ENCODE results near the gene STK16.
"Not testable (repeated sequence)": the region's sequence is repeated elsewhere in the genome, so short reads cannot be mapped to it uniquely, and the experiment has no call there.

The STK16 gene

DNA sequence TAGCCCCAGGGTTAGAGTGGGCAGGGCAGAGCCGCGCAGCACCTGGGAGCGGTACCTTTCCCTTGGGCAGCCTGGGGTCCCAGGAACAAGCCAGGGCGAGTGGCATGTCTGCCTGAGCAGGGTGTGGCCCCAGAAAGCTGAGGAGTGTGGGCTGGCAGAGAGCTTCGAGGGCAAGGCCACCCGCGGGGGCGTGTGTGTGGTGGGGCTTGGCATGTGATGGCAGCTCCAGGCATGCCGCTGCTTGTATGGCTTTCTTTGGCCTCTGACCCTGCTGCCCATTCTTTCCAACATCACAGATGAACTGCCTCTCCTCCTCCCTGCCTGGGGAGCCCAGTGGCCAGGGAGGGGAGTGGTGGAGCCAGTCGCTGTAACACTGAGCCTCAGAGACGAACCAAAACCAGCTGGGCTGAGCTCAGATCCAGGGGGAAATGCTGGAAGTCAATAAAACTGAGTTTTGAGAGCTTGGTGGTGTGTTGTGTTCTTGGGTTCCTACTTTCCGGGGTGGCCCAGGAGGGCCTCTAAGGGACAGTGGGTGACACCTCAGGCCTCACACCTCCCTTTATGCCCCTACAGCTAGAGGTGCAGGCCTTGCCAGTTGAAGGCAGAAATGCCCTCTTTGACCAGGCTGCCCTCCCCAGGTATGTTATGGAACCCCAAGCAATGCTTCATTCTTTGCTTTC is 41.3 kb downstream of the STK16 start:
- DNase-seq (ENCODE audit: low read depth in 2 of 3, low spot score in 1 of 3) = no peak

GRCh38 chr2:219287116-219287440 is 41.8 kb downstream of the STK16 start:
- not testable (repeated sequence) for DNase-seq (ENCODE audit: low read depth in 2 of 3, low spot score in 1 of 3)

- DNase-seq (ENCODE audit: low read depth in 2 of 3, low spot score in 1 of 3) = no peak
These were observed 42.4 kb downstream of the STK16 start for GRCh38 chr2:219287580-219288265.

- no peak for DNase-seq (ENCODE audit: low read depth in 2 of 3, low spot score in 1 of 3)
These were observed 43.9 kb downstream of the STK16 start for GRCh38 chr2:219289195-219289536.

GRCh38 chr2:219289537-219290361 is 44.5 kb downstream of the STK16 start:
- no peak for DNase-seq (ENCODE audit: low read depth in 2 of 3, low spot score in 1 of 3)

DNA sequence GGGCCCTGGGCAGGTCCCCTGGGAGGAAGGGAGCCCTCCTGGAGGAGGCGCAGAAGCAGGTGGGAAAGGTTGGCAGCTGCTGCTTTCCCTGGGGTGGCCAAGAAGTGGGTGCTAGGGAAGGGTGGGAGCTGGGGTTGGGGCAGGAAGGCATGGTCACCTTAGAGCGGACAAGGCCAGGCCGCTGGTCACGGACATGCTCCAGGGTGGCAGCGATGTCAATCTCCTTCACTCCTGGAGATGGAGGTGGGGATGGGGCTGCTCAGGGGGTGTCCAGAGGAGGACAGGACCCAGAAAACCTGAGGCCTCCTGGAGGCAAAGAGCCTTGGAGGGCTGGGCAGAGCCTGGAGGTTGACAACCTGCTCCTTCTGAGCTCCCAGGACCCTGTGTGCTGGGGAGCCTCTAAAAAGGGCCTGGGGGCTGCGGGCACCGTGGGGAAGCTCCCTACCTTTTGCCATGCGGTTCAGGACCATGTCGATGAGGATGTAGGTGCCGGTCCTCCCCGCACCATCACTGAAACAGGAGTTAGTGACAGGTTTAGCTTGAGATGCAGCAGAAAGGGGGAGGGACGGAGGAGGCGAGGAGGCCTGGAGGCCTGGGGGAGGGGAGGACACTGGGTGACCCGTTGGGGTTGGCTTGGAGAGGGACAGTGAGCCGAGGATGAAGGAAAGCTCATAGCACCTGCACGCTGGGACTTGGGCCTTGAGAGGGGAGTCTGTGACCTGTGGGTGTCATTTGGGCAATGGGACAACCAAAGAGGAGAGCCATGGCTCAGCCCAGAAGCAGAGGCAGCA is 45.3 kb downstream of the STK16 start:
- DNase-seq (ENCODE audit: low read depth in 2 of 3, low spot score in 1 of 3) = no peak

DNA sequence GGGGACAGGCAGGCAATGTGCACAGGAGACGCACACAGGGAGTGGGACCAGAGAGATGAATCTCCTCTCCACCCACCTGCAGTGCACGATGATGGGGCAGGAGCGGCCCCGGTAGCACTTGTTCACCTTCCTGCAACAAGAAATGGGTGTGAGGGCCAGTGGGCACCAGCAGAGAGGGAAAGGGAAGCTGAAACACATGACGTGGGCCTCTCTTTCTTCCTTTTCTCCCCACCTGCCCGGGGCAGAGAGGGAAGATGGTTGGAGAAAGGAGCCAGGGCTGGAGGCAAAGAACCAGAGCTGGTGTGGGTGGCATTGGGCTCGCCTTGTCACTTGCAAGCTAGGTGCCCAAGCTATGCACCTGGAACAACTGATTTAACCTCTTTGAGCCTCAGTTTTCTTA is 46.1 kb downstream of the STK16 start:
- DNase-seq (ENCODE audit: low read depth in 2 of 3, low spot score in 1 of 3) = no peak

DNA sequence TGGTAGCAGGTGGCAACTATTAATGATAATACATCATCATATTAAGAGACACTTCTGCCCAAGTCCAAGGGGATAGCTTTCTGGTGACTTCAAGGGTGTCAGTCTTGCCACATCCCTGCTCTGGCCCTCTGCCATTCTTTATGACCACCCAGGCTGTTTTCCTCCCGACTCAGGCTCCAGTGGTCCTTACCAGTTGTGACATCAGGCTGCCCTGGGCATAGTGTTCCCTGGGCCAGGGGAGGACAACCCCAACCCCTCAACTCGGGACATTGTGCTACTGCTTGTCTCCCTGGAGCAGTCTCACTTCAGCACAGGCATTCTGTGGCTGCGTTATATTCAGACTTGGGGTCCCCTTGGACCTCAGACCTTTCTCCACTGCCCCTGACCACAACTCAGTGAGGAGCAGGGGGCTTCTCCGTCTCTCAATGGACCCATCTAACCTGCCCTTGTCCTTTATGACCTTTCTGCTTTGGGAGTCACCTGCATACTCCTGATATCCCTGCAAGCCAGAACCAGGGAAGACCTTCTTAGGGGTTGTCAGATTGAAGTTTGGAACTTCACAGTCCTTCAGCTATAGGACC is 46.7 kb downstream of the STK16 start:
- DNase-seq (ENCODE audit: low read depth in 2 of 3, low spot score in 1 of 3) = no peak

DNA sequence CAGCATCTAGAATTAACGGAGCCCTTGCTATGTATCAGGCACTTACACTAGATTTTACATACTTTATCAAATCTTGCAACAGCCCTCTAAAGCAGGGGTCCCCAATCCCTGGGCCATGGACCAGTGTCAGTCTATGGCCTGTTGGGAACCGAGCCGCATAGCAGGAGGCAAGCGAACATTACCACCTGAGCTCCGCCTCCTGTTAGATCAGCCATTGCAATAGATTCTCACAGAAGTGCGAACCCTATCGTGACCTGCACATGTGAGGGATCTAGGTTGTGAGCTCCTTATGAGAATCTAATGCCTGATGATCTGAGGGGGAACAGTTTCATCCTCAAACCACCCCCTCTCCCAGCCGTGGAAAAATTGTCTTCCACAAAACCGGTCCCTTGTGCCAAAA is 47.3 kb downstream of the STK16 start:
- DNase-seq (ENCODE audit: low read depth in 2 of 3, low spot score in 1 of 3) = no peak

GRCh38 chr2:219293736-219294231 is 48.5 kb downstream of the STK16 start:
- no peak for DNase-seq (ENCODE audit: low read depth in 2 of 3, low spot score in 1 of 3)

DNA sequence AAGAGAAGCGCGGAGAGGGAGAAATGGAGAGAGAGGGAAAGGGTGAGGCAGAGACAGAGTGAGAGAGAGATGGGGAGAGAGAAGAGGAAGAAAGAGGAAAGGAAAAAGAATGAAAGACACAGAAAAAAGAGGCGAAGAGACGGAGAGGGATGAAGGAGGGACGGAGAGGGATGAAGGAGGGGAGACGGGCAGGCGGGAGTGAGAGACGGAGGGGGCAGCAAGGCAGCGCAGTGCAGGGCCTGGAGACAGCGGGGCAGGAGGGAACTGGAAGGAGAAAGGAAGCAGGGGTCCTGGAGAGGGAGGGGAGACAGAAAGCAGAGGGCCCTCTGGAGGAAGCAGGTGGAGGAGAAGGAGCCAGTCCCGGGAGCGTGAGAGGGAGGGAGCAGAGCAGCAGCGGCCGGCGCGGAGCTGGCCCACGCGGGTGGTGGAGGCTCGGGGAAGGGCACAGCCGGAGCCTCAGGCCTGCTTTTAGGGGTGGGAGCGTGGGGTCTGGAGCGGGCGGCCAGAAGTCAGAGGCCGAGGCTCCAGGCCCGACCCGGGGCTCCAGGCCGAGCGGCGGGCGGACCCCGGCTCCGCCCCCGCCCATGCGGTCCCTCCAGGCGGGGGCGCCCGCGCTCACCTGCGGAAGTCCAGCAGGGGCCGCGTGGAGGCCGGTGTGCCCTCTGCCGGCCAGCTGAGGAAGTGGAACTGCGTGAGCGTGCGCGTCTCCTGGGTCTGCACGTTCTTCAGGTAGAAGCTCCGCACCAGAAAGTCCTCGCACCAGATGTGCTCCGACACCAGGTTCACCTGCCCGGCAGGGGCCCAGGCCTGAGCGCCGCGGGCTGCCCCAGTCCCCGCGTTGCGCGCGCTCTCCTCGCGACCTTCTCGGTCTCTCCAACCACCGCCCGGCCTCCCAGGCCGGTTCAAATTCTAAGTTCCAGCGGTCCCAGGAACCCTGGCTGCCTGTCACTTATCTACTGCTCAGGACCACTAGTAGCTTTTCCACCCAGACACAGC is 49.4 kb downstream of the STK16 start:
- peak; percentile 80 to 86 (median 84) for DNase-seq (ENCODE audit: low read depth in 2 of 3, low spot score in 1 of 3)

DNA sequence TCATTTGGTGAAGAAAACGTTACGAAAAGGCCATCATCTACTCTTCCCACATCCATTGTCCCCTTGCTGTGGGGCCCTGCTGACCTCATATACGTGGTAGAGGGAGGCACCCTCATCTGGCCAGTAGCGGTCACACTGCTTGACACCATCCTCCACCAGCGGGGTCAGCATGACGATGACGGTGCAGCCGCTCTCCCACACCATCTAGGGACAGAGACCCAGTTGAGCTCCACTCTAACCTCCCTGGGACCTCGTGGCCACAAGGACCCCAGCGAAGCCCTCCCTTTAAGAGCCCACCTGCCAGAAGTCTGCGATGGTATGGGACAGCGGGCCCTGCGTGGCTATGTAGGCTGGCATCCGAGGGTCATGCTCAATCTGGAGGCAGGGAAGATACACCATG is 50.9 kb downstream of the STK16 start:
- DNase-seq (ENCODE audit: low read depth in 2 of 3, low spot score in 1 of 3) = no peak

- no peak for DNase-seq (ENCODE audit: low read depth in 2 of 3, low spot score in 1 of 3)
These were observed 51.5 kb downstream of the STK16 start for GRCh38 chr2:219296631-219297391.

DNA sequence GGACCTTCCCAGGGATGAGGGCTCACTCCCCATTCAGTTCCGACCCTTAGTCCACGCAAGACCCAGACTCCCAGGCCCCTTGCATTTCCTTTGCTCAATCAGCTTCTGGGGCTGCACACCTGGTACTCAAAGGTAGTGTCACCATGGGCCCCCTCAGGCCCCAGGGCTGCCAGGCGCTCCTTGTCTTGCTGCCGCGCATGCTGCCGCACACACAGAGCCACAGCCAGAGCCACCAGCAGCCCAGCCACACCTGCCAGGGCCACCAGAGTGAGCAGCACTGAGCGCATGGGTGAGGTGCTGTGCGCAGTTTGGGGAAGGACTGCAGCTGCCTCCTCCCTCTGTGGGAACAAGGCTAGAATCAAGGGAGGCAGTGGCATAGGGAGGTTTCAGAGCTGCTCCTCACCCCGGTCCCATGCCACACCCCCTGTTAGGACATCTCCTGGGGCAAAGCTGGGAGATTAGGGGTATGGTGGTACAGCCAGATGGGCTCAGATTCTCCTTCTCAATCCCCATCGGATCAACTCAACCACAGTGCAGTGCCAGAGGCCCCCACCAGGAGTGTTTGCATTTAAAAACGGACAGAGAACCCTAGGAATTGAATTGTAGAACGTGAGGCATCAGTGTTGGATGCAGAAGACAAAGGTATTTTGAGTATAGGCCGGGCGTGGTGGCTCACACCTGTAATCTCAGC is 52.6 kb downstream of the STK16 start:
- DNase-seq (ENCODE audit: low read depth in 2 of 3, low spot score in 1 of 3) = no peak

- DNase-seq (ENCODE audit: low read depth in 2 of 3, low spot score in 1 of 3) = peak; percentile 82 to 98 (median 87)
These were observed 53.6 kb downstream of the STK16 start for GRCh38 chr2:219298759-219299371.

GRCh38 chr2:219299372-219299760 is 54.1 kb downstream of the STK16 start:
- DNase-seq (ENCODE audit: low read depth in 2 of 3, low spot score in 1 of 3) = no peak

Measured in stimulated activated CD4-positive, alpha-beta T cell treated with anti-CD3 and anti-CD28 coated beads, Interleukin-12 subunit alpha, Interleukin-12 subunit beta, amount 100 ng/mL, for 48 hours (primary cell).